NCI-H2227 (cell line): ENCODE data around the gene UTP25.
"Not testable (repeated sequence)": the region's sequence is repeated elsewhere in the genome, so short reads cannot be mapped to it uniquely, and the experiment has no call there.

Experiments
- DNase-seq: peaks from one replicate; lab custom pipeline; 2025; ENCODE audit not compliant: unreplicated experiment; lab: John Stamatoyannopoulos, UW

Gene UTP25

GRCh38 chr1:209870151-209870831 lies 42.5 kb downstream of the UTP25 start:
- no peak for DNase-seq

DNA sequence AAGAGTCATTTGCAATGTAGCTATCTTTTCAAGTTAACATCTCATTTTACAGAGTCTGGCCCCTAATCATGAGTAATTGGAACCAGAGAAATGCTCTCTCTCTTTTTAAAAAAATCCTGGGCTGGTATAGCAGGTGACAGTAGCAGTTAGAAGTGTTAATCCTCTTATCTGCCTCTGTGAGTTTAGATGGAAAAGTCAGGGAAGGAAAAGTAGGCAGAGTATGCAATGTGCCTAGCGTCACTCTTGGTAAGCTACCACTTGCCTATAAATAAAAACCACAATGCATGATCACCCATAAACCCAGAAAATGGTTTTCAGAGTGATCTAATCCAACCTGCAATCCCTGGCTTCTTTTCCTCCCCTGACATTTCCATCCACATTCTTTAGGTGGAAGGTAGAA lies 43.2 kb downstream of the UTP25 start:
- DNase-seq = no peak

GRCh38 chr1:209871430-209871829 lies 43.7 kb downstream of the UTP25 start:
- DNase-seq = no peak

- peak; percentile 43 for DNase-seq
Observed at GRCh38 chr1:209873067-209873799, 45.5 kb downstream of the UTP25 start.

GRCh38 chr1:209875515-209875914 lies 47.7 kb downstream of the UTP25 start:
- DNase-seq = peak; percentile 85

GRCh38 chr1:209876078-209876800 lies 48.5 kb downstream of the UTP25 start:
- no peak for DNase-seq

GRCh38 chr1:209877087-209877764 lies 49.5 kb downstream of the UTP25 start:
- no peak for DNase-seq

DNA sequence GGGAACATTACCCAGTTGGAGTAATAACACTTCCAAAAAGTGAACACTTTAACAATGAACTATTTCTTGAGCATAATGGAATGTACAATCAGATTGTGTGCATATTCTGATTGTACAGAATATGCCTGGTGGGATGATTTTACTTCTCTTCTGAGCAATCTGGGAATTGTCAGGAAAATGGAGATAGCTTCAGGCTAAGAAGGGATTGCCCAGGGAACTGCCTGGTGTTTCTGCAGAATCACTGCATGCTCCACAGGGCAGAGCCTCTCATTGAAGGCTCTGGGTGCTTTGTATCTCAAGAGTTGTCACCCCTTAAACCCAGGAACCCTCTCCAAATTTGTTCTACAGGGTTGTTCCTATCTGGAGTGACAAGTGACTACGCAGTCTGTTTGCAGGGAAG lies 51.2 kb downstream of the UTP25 start:
- DNase-seq = no peak

GRCh38 chr1:209879539-209879938 lies 51.8 kb downstream of the UTP25 start:
- peak; percentile 77 for DNase-seq

DNA sequence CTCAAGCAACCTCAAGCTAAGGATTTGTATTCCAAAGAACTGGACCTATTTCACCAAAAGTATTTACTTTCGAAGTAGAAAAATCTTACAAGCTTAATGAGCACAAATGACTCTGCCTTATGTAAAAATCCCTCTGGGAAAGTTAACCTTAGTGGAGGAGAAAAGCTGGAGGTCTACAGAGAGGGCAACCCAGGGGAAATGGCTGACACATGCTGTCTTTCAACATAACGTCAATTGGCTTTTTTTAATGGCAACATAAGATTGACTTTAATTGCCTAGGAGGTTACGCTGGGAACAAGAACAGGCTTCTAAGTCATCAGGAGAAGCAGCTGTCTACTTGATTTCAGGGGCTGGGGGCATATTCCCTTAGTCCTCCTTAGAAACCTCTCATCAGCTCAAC lies 52.3 kb downstream of the UTP25 start:
- peak; percentile 43 for DNase-seq

DNA sequence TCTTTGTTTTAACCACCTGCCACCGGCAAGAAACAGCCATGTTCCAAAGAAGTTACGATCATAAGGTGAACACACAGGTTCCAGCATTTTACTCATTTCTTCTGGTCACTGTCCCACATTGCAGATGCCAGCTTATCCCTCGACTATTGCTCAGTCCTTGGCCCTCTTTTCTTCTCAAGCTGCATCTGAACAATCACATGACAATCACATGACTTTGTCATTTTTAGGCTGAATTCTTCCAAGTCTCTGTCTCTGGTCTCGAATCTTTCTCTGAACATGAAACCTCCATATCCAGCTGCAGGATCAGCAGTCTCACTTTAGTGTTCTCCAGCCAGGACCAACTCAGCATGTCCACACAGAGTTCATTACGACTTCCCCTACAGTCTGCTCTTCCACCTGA lies 53.8 kb downstream of the UTP25 start:
- DNase-seq = no peak

DNA sequence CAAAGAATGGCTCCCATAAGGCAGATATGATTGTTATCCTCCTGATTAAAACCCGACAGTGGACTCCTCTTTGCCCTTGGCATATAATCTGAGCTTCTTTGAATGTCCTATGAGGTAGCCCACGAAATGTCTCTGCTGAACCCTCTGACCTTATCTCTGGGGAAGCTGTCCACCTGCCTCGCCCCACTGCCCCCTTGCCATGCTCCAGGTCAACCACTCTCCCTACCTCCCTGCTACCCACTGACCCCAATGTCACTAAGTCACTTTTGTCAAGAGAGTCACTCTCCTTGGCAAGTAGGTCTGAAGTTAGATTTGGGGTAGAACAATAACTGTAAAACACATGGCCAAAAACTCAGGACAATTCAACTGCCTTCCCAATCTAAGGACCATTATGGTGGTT lies 54.5 kb downstream of the UTP25 start:
- DNase-seq = no peak

- DNase-seq = no peak
Observed at GRCh38 chr1:209882942-209883340, 55.2 kb downstream of the UTP25 start.

- peak; percentile 48 for DNase-seq
Observed at GRCh38 chr1:209883341-209883971, 55.7 kb downstream of the UTP25 start.

DNA sequence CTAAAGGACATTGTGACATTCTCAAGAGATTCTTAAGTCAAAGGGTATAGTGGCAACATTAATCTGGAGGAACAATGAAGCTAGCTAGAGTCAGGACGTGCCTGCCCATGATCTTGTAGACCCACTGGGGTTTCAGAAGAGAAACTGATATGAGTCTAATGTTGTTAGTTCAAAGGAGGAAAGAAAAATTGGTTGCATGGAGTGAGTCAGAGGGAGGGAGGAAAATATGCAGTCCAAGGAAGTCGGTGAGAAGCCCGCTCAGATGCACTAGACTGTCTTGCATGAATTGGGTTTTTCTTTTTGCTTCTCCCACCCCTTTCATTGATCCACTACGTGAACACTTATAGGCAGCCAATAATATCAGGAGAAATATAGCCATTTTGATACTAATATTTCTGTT lies 56.5 kb downstream of the UTP25 start:
- no peak for DNase-seq

DNA sequence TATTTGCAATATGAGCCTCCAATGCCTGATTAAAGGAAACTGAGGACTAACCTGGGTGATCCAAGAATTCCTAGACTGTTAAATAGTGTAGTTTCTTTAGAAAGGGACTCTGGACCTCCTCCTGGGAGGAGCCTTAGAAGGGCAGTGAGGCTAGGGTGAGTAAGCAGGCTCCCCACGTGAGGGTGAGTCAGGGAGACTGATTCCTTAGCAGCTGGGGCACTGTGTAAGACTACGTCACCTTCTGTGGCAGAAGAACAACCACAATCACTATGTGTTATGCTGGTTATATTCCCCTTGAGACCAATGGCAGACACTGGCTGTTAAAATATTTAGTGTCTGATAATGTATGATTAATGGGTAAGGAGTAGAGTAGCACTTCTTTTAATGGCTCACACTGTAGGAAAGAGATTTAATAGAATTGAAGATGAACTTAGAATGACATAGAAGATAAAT lies 56.9 kb downstream of the UTP25 start:
- peak; percentile 47 for DNase-seq

DNA sequence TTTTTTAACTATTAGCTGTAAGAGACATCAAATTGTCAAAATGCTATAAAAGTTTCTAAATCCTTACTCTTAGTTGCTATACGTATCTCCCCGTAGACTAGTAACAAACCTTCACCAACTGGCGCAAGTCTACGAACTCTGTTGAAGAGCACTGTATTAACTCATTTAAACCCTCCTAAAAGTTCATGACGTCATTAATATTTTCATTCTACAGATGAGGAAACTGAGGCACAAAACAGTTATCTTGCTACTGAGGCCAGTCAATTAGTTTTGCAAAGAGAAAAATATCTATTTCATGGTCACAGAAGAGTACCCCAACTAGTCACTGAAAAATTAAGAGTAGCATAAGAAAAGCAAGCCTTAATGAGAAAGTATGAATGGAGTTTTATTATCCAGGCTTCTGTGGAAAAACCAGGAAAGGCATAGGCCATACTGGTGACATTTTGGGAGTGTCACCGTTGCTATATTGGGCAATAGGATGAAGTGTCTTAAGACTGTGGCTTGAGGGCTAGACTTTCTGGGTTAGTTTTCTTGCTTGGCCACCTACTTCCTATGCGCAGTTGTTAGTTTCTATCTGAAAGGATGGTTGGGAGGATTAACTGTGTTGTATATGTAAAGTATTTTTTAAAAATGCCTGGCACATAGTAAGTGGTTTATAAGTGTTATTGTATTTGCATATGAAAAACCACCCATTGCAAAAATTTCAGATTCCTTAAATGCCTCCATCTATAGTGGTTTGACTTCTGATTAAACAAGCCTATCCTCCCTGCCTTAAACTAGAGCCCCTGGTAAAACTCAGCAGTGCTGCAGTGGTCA lies 57.8 kb downstream of the UTP25 start:
- no peak for DNase-seq

- DNase-seq = peak; percentile 15
Observed at GRCh38 chr1:209886219-209886536, 58.4 kb downstream of the UTP25 start.

GRCh38 chr1:209888291-209889076 lies 60.7 kb downstream of the UTP25 start:
- not testable (repeated sequence) for DNase-seq

DNA sequence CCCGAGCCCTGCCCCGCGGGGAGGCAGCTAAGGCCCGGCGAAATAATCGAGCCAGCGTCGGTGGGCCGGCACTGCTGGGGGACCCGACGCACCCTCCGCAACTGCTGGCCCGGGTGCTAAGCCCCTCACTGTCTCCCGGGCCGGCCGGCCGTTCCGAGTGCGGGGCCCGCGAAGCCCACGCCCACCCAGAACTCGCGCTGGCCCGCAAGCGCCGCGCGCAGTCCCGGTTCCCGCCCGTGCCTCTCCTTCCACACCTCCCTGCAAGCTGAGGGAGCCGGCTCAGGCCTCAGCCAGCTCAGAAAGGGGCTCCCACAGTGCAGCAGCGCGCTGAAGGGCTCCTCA lies 61.3 kb downstream of the UTP25 start:
- DNase-seq = no peak
